Measurements from ENCODE around the gene VOPP1.

Gene VOPP1

DNA sequence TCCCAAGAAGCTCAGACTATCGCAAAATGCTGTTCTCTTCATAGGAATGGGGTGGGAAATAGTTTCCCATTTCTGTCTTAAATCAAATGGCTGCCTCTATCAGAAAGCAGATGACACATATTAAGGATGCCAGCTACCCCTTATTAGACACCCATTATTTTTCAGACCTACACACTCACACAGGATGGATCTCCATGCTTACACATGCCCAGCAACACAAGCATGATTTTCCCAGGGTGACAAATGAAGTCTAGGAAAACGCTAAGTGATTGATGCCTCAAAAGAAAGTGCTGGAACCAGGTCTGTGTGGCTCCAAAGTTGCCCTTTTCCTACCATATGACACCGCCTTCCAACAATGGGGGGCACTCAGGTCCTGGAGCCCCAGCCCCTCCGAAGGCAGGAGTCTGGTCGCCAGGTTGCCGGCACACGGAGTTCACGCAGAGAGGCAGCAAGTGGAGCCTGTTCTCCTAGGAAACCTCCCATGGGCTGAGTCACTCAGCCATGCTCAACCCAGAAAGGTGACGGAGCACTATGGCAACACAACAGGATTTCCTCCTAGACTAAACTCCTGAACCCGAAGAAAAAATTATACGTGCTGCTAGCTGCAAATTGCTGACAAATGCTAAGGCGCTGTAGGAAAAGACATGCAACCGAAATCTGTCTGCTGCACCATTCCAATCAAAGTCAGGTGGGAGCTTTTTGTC is 19.8 kb downstream of the VOPP1 start:
- TF ChIP-seq, protein P1, sequence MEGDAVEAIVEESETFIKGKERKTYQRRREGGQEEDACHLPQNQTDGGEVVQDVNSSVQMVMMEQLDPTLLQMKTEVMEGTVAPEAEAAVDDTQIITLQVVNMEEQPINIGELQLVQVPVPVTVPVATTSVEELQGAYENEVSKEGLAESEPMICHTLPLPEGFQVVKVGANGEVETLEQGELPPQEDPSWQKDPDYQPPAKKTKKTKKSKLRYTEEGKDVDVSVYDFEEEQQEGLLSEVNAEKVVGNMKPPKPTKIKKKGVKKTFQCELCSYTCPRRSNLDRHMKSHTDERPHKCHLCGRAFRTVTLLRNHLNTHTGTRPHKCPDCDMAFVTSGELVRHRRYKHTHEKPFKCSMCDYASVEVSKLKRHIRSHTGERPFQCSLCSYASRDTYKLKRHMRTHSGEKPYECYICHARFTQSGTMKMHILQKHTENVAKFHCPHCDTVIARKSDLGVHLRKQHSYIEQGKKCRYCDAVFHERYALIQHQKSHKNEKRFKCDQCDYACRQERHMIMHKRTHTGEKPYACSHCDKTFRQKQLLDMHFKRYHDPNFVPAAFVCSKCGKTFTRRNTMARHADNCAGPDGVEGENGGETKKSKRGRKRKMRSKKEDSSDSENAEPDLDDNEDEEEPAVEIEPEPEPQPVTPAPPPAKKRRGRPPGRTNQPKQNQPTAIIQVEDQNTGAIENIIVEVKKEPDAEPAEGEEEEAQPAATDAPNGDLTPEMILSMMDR (IDR thresholded peaks at IDR 0.05; ENCODE audit: low read depth, low read length): no peak
- no peak overlapping the region for H3K4me3 ChIP-seq (ENCODE audit: low read depth, low read length)

DNA sequence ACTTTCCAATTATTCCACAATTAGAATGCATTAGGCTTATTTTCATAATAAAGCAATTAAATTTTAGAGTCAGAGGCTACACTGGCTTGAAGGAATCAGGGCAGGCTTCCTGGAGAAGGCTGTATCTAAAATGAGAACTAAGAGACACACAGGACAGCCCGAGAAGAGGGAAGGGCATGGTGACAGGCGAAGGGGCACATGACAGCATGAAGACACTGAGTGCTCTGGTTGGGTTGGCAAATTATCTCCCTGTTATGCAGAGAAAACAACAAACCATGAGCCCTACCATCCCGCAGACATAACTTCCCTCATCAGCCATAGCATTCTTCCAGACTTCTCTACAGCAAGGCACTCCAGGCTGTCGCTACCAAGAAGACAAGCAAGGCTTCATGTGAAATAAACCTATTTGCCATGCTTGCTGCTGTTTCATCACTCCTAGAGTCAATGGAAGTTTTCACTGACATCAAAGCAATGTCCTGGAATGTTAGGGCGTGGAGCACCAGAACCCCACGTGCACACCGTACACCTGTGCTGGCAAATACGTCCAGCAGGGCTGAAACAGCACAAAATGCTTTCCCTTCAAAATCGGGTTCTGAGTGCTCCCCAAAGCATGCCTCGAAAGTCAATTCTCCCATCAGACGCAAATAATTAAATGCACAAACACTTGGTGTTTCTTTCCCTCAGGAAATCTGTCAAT is 21.3 kb downstream of the VOPP1 start:
- TF ChIP-seq, protein P1 (IDR thresholded peaks at IDR 0.05; ENCODE audit: low read depth, low read length): no peak
- no peak overlapping the region for H3K4me3 ChIP-seq (ENCODE audit: low read depth, low read length)

DNA sequence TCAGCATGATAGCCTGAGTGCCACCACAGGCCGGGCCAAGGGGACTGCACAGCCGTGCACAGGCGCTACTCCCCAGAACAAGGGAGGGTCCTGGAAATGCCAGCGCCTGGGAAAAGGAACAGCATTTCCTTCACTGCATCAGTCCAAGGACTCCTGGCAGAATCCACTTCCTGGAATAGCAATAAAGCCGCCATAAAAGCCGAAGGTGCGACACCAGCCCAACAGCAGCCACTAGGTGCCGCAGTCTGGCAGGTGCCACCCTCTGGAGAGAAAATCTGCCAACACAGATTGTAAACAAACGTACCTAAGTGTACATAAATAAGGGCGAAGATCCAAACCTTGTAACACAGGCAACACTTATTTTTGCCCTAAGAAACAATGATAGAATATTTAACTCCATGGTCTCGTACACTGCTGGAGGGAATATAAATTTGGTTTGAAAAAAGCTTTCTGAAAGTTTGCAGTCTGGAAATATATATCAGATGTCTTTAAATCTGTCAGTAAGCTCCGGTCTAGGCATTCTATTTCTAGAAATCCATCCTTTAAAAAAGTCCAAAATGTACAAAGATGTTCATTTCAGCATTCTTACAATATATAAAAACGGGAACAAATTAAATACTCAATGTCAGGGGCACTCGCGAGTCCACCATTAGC is 22.2 kb downstream of the VOPP1 start:
- H3K4me3 ChIP-seq (ENCODE audit: low read depth, low read length): no peak overlapping the region
- TF ChIP-seq, protein P1 (IDR thresholded peaks at IDR 0.05; ENCODE audit: low read depth, low read length): no peak

DNA sequence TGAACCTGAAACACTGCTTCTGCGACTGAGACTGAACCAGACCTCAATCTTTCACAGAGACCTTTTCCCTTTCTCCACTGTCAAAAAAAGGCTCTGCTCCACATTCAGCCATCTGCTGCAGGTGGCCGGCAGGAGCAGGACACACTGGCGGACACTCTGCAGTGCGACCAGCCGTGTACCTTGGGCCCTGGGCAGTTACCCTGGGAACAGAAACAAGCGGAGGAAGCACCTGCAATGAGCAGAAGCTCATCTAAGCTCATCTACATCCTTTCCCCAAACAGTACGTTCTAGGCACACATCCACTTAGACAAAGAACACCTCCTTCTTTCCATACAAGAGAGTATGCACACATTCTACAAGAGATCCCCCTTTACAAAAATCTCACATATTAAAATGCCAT is 22.8 kb downstream of the VOPP1 start:
- H3K4me3 ChIP-seq (ENCODE audit: low read depth, low read length): no peak overlapping the region
- TF ChIP-seq, protein P1 (IDR thresholded peaks at IDR 0.05; ENCODE audit: low read depth, low read length): no peak

DNA sequence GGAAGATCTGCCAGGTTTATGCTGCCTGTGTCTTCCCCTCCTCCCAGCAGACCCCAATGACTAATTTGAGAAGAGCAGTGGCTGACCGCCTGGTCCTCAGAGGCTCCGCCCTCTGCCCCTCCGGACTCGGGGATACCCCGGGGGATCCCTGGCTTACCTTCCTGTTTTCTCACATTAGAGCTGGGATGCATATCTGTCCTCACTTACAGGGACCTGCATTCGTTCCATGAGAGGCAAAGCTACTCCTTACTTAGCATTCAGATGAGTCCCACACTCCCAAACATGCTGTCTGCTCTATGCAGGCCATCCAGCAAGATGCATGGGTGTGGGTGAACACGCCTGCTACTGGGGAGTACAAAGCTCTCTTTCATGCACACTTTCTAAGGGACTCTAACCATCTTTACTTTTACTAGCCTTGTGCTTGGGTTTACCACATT is 24.0 kb downstream of the VOPP1 start:
- H3K4me3 ChIP-seq (ENCODE audit: low read depth, low read length): no peak overlapping the region

DNA sequence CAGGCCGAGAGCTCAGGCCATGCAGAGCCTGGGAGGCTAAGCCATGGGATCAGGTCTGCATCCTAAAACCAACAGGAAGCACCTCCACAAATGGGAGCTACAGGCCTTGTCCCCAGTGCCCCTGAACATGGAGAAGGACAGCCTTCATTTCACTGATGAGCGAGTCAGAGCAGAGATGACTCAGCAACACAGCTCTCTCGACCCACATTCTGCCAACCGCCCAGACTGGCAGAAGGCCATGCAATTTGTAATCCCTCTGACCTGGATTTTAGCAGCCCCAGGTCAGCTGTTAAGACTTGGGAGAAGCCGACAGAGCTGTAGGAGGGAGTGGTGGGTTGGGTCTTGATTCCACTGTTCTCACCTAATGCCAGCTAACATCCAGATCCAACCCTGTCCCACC is 25.5 kb downstream of the VOPP1 start:
- TF ChIP-seq, protein P1 (IDR thresholded peaks at IDR 0.05; ENCODE audit: low read depth, low read length): no peak
- no peak overlapping the region for H3K4me3 ChIP-seq (ENCODE audit: low read depth, low read length)

More for the DNA sequence above, 24.0 kb downstream of the VOPP1 start:
- TF ChIP-seq, protein P1 (IDR thresholded peaks at IDR 0.05; ENCODE audit: low read depth, low read length): no peak

DNA sequence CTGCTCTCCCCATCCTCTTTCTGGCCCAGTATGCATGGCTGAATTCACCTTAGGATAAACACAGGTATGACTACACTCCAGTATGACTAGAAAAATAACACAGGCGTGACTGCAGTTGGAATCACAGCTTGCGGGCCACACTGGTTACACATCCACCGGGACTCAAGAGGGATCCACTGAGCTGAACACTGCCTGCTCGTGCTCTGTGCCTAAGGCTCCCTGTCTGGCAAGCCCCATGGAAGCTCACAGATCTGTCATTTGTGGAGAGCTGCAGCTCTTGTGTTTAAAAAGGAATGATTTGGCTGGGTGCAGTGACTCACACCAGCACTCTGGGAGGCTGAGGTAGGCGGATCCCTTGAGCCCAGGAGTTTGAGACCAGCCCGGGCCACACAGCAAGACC is 26.8 kb downstream of the VOPP1 start:
- TF ChIP-seq, protein P1 (IDR thresholded peaks at IDR 0.05; ENCODE audit: low read depth, low read length): no peak
- H3K4me3 ChIP-seq (ENCODE audit: low read depth, low read length): no peak overlapping the region

All from WI38 (cell line).